Renal pelvis (tissue), 4 donors: ENCODE data around the gene AMH. TPM values are rescaled to one million over a fixed set of nuclear protein-coding genes. Genes with fewer than 3 reads are reported as not detected.

ENCODE experiments used
- DNase-seq: peaks from one replicate; pipeline ENCODE4 v3.0.0-alpha.2; 2013
- polyA plus RNA-seq, 3 donors: library from polyadenylated mRNA; unstranded; fragments of 120-200 nt; gene quantifications; one replicate each; pipeline ENCODE4 v1.2.1, GENCODE V29; 2013; ENCODE audit not compliant: insufficient read length in 3 of 3

The AMH gene
- polyA plus RNA-seq, 3 donors = 0.43 to 3.5 (median 3.2) TPM

- DNase-seq = no peak
These were observed 1.6 kb upstream of the AMH start for GRCh38 chr19:2247433-2248101.

GRCh38 chr19:2248136-2249009 lies 750 bp upstream of the AMH start:
- DNase-seq = no peak

GRCh38 chr19:2249880-2250765 lies 1.0 kb downstream of the AMH start:
- no peak for DNase-seq

- no peak for DNase-seq
These were observed 1.6 kb downstream of the AMH start for GRCh38 chr19:2250766-2251105.

GRCh38 chr19:2251106-2252054 lies 2.3 kb downstream of the AMH start:
- no peak for DNase-seq

GRCh38 chr19:2252055-2252796 lies 3.1 kb downstream of the AMH start:
- DNase-seq = no peak

- no peak for DNase-seq
These were observed 3.6 kb downstream of the AMH start for GRCh38 chr19:2252797-2253105.

GRCh38 chr19:2253106-2254063 lies 4.3 kb downstream of the AMH start:
- no peak for DNase-seq

GRCh38 chr19:2254064-2254872 lies 5.1 kb downstream of the AMH start:
- no peak for DNase-seq

GRCh38 chr19:2255112-2255845 lies 6.2 kb downstream of the AMH start:
- DNase-seq = no peak

GRCh38 chr19:2255982-2256685 lies 7.0 kb downstream of the AMH start, which contains the start of gene JSRP1:
JSRP1 (minus strand) TSS chr19:2256417; CDS start chr19:2255314, 1,103 bp downstream.
- no peak for DNase-seq

GRCh38 chr19:2259336-2259735 lies 10.2 kb downstream of the AMH start:
- no peak for DNase-seq

GRCh38 chr19:2260341-2260805 lies 11.2 kb downstream of the AMH start:
- DNase-seq = no peak

- no peak for DNase-seq
These were observed 12.5 kb downstream of the AMH start for GRCh38 chr19:2261438-2262172.

- DNase-seq = no peak
These were observed 17.3 kb downstream of the AMH start for GRCh38 chr19:2266183-2266993.
